Spinal cord (tissue), 10 donors: ENCODE measurements around the gene SERPINB6. TPM values are rescaled to one million over a fixed set of nuclear protein-coding genes. Genes with fewer than 3 reads are reported as not detected.
A peak's percentile ranks its signal among the peaks of the same experiment; 100 is the strongest.
"Not testable (repeated sequence)": the region's sequence is repeated elsewhere in the genome, so short reads cannot be mapped to it uniquely, and the experiment has no call there.

ENCODE experiments used
- DNase-seq, 6 donors: peaks; one replicate each; pipeline versions ENCODE4 v3.0.0 to v3.0.0-alpha.2; 2013 to 2015; ENCODE audit warnings: low spot score in 6 of 6, low read depth in 4 of 6
- H3K27ac ChIP-seq: one replicate; pipeline ENCODE4 v1.5.1; 2013; ENCODE audit warnings: low read depth, low read length, control low read depth
- H3K27me3 ChIP-seq: one replicate; pipeline ENCODE4 v1.6.1; 2013; ENCODE audit warnings: low read length; ENCODE audit not compliant: control insufficient read depth, insufficient read depth
- H3K36me3 ChIP-seq: one replicate; pipeline ENCODE4 v1.6.1; 2013; ENCODE audit warnings: low read length; ENCODE audit not compliant: control insufficient read depth, insufficient read depth
- H3K4me1 ChIP-seq: one replicate; pipeline ENCODE4 v1.6.1; 2013; ENCODE audit warnings: low read length; ENCODE audit not compliant: control insufficient read depth, insufficient read depth
- H3K4me3 ChIP-seq: one replicate; pipeline ENCODE4 v1.5.1; 2013; ENCODE audit warnings: low read depth, low read length, control low read depth
- H3K9me3 ChIP-seq: one replicate; pipeline ENCODE4 v1.6.1; 2013; ENCODE audit warnings: low read length; ENCODE audit not compliant: control insufficient read depth, insufficient read depth
- WGBS: methylation state at CpG from one replicate; pipeline ENCODE4 v1.1.5; 2013; ENCODE audit warnings: missing lambda C conversion rate; ENCODE audit not compliant: insufficient coverage; 5-methylcytosine and 5-hydroxymethylcytosine counted together
- polyA plus RNA-seq, 2 donors: library from polyadenylated mRNA; unstranded; fragments of 120-200 nt; gene quantifications; one replicate each; pipeline ENCODE4 v1.2.1, GENCODE V29; 2013; ENCODE audit not compliant: insufficient read length in 2 of 2
- total RNA-seq, 2 donors: library from RNA; depleted of rRNA in 1 of 2; stranded (reverse); fragments of 120-200 nt in 1 of 2; fragments of >200 nt in 1 of 2; gene quantifications; one replicate each; pipeline versions ENCODE4 v1.2.3 to v1.2.4, GENCODE V29; 2013 to 2014
- donor health status: healthy.

The SERPINB6 gene
- total and polyA plus RNA-seq, 4 donors: 43.1 to 82.5 (median 76.8) TPM

GRCh38 chr6:2911171-2911570 lies 60.2 kb downstream of the SERPINB6 start:
- WGBS: 88% methylated on average over 4 of the region's 4 CpGs

GRCh38 chr6:2909718-2910117 lies 61.6 kb downstream of the SERPINB6 start:
- H3K27ac ChIP-seq: no peak overlapping the region
- no peaks in the 10 kb centered on the region for H3K36me3 ChIP-seq
- peak in 1 of 6 donors; percentile 26 for DNase-seq
- WGBS: 90% methylated on average over 2 of the region's 4 CpGs
- no peaks in the 10 kb centered on the region for H3K9me3 ChIP-seq
- no peaks in the 10 kb centered on the region for H3K4me1 ChIP-seq
- no peaks in the 10 kb centered on the region for H3K27me3 ChIP-seq
- no peak overlapping the region for H3K4me3 ChIP-seq

More at GRCh38 chr6:2911171-2911570, 60.2 kb downstream of the SERPINB6 start:
- no peaks in the 10 kb centered on the region for H3K9me3 ChIP-seq
- H3K36me3 ChIP-seq: no peaks in the 10 kb centered on the region
- no peaks in the 10 kb centered on the region for H3K27me3 ChIP-seq
- no peak overlapping the region for H3K4me3 ChIP-seq
- H3K27ac ChIP-seq: no peak overlapping the region
- H3K4me1 ChIP-seq: no peaks in the 10 kb centered on the region
- no peak for DNase-seq

- not testable (repeated sequence) for H3K36me3 ChIP-seq, H3K27me3 ChIP-seq, DNase-seq, H3K4me1 ChIP-seq, H3K4me3 ChIP-seq, H3K9me3 ChIP-seq, H3K27ac ChIP-seq
- WGBS: 52% methylated on average over 8 of the region's 16 CpGs
Measured at GRCh38 chr6:2909051-2909606, 62.2 kb downstream of the SERPINB6 start.

- peak in 1 of 6 donors; percentile 44 for DNase-seq
- not testable (repeated sequence) for H3K36me3 ChIP-seq, H3K4me3 ChIP-seq, H3K4me1 ChIP-seq, H3K9me3 ChIP-seq, H3K27me3 ChIP-seq, H3K27ac ChIP-seq
- WGBS: 88% methylated on average over 2 of the region's 3 CpGs
Measured at GRCh38 chr6:2908516-2908915, 62.9 kb downstream of the SERPINB6 start.

- not testable (repeated sequence) for DNase-seq, H3K36me3 ChIP-seq, H3K9me3 ChIP-seq, H3K27me3 ChIP-seq, H3K27ac ChIP-seq
- peaks cover 29% of the 10 kb centered on the region for H3K4me1 ChIP-seq
- peak overlapping the region; percentile 52 for H3K4me3 ChIP-seq
- 7% methylated on average over 5 of the region's 39 CpGs for WGBS
Measured at GRCh38 chr6:2903411-2904185, 67.8 kb downstream of the SERPINB6 start.

- Histone ChIP-seq H3K4me1 (peaks cover 29% of the 10 kb centered on the region), H3K4me3 (peak overlapping the region; percentile 52)
- DNase-seq, H3K27me3 ChIP-seq, H3K36me3 ChIP-seq, H3K27ac ChIP-seq, H3K9me3 ChIP-seq: not testable (repeated sequence)
- WGBS: 81% methylated on average over 22 of the region's 27 CpGs
Measured at GRCh38 chr6:2901645-2902502, 69.5 kb downstream of the SERPINB6 start.

- peaks cover 29% of the 10 kb centered on the region for H3K4me1 ChIP-seq
- no peaks in the 10 kb centered on the region for H3K9me3 ChIP-seq
- WGBS: 44% methylated on average over 4 of the region's 12 CpGs
- H3K27ac ChIP-seq: no peak overlapping the region
- H3K4me3 ChIP-seq: no peak overlapping the region
- peaks cover 3% of the 10 kb centered on the region for H3K36me3 ChIP-seq
- DNase-seq: peak in 3 of 6 donors; percentile 29 to 77 (median 54)
- peaks cover 3% of the 10 kb centered on the region for H3K27me3 ChIP-seq
Measured at GRCh38 chr6:2900821-2901644, 70.3 kb downstream of the SERPINB6 start.

GRCh38 chr6:2900221-2900807 lies 71.1 kb downstream of the SERPINB6 start:
- 84% methylated on average over 11 of the region's 15 CpGs for WGBS
- Histone ChIP-seq H3K36me3 (peaks cover 3% of the 10 kb centered on the region), H3K4me1 (peaks cover 29% of the 10 kb centered on the region), H3K4me3 (no peak overlapping the region), H3K27me3 (peaks cover 3% of the 10 kb centered on the region), H3K27ac (no peak overlapping the region), H3K9me3 (no peaks in the 10 kb centered on the region)
- no peak for DNase-seq

- Histone ChIP-seq H3K4me3 (no peak overlapping the region), H3K9me3 (no peaks in the 10 kb centered on the region), H3K27ac (no peak overlapping the region)
Measured at GRCh38 chr6:2899596-2899995, 71.8 kb downstream of the SERPINB6 start.

More at GRCh38 chr6:2899596-2899995, 71.8 kb downstream of the SERPINB6 start:
- Histone ChIP-seq H3K36me3 (peaks cover 11% of the 10 kb centered on the region), H3K4me1 (peaks cover 29% of the 10 kb centered on the region), H3K27me3 (peaks cover 3% of the 10 kb centered on the region)
- 95% methylated on average over 4 of the region's 6 CpGs for WGBS
- no peak for DNase-seq
